Non-pigmented ciliary epithelial cell (primary cell): Measurements from ENCODE around the gene ZBTB11.
"Not testable (repeated sequence)": the region's sequence is repeated elsewhere in the genome, so short reads cannot be mapped to it uniquely, and the experiment has no call there.

Experiments
- DNase-seq: peaks from one replicate; pipeline ENCODE4 v3.0.0-alpha.2; 2010; ENCODE audit warnings: low read depth

ZBTB11 gene

GRCh38 chr3:101676765-101677435, at the start of gene ZBTB11:
ZBTB11 (minus strand) TSS chr3:101677132; CDS start chr3:101676914, 218 bp downstream.
- peak; percentile 100 for DNase-seq

- no peak for DNase-seq
These were observed 49.0 kb upstream of the ZBTB11 start for GRCh38 chr3:101725890-101726275.

GRCh38 chr3:101725194-101725889, 48.4 kb upstream of the ZBTB11 start:
- no peak for DNase-seq

GRCh38 chr3:101724329-101725193, 47.6 kb upstream of the ZBTB11 start, which contains the start of gene CEP97:
CEP97 (plus strand) TSS chr3:101724614; CDS start chr3:101724677, 63 bp downstream.
- DNase-seq, result peak; percentile 89

GRCh38 chr3:101722394-101723173, 45.7 kb upstream of the ZBTB11 start:
- DNase-seq, result no peak

GRCh38 chr3:101720851-101721840, 44.2 kb upstream of the ZBTB11 start:
- DNase-seq, result no peak

GRCh38 chr3:101719604-101720185, 42.8 kb upstream of the ZBTB11 start:
- DNase-seq, result no peak

- no peak for DNase-seq
These were observed 41.5 kb upstream of the ZBTB11 start for GRCh38 chr3:101718455-101718854.

GRCh38 chr3:101709126-101709525, 32.2 kb upstream of the ZBTB11 start:
- no peak for DNase-seq

GRCh38 chr3:101704639-101705038, 27.7 kb upstream of the ZBTB11 start:
- not testable (repeated sequence) for DNase-seq

GRCh38 chr3:101703169-101703568, 26.2 kb upstream of the ZBTB11 start:
- DNase-seq, result no peak

GRCh38 chr3:101702726-101703125, 25.8 kb upstream of the ZBTB11 start:
- DNase-seq, result no peak

- DNase-seq, result no peak
These were observed 25.0 kb upstream of the ZBTB11 start for GRCh38 chr3:101701696-101702634.

GRCh38 chr3:101695779-101696372, 18.9 kb upstream of the ZBTB11 start:
- DNase-seq, result no peak

- DNase-seq, result not testable (repeated sequence)
These were observed 17.9 kb upstream of the ZBTB11 start for GRCh38 chr3:101694836-101695235.

- DNase-seq, result peak; percentile 26
These were observed 16.6 kb upstream of the ZBTB11 start for GRCh38 chr3:101693540-101693939.

GRCh38 chr3:101691685-101692671, 15.0 kb upstream of the ZBTB11 start:
- not testable (repeated sequence) for DNase-seq
